Measurements from ENCODE around the gene ARL1.

Gene ARL1

DNA sequence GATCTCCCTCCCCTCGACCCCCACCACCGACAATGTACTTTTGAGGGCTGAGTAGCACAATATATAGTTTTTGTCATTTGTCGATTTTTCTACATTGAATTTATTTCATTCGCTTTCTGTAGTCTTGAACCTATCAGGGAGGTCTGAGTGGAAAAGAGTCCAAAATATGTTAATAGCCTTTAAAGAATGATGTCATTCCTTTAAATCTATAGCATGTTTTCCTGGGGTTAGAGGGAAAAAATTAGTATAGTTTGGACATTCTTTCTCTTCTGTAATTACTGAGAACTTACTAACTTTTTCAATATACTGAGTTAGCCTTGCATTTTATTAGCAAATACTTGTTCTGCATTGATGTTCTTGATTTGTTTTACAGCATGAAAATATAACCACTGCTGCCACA, 55.9 kb downstream of the ARL1 start:
- no peak for DNase-seq
- Mint-ChIP-seq H3K36me3 (ENCODE audit: low read depth) (peaks cover 67% of the 10 kb centered on the region), H3K27me3 (ENCODE audit: low read depth, poor library complexity) (no peaks in the 10 kb centered on the region), H3K4me3 (no peak overlapping the region), H3K27ac (no peak overlapping the region), H3K4me1 (no peaks in the 10 kb centered on the region), H3K9me3 (peaks cover 25% of the 10 kb centered on the region)
- TF ChIP-seq, protein P1, sequence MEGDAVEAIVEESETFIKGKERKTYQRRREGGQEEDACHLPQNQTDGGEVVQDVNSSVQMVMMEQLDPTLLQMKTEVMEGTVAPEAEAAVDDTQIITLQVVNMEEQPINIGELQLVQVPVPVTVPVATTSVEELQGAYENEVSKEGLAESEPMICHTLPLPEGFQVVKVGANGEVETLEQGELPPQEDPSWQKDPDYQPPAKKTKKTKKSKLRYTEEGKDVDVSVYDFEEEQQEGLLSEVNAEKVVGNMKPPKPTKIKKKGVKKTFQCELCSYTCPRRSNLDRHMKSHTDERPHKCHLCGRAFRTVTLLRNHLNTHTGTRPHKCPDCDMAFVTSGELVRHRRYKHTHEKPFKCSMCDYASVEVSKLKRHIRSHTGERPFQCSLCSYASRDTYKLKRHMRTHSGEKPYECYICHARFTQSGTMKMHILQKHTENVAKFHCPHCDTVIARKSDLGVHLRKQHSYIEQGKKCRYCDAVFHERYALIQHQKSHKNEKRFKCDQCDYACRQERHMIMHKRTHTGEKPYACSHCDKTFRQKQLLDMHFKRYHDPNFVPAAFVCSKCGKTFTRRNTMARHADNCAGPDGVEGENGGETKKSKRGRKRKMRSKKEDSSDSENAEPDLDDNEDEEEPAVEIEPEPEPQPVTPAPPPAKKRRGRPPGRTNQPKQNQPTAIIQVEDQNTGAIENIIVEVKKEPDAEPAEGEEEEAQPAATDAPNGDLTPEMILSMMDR (IDR thresholded peaks at IDR 0.05) = no peak

DNA sequence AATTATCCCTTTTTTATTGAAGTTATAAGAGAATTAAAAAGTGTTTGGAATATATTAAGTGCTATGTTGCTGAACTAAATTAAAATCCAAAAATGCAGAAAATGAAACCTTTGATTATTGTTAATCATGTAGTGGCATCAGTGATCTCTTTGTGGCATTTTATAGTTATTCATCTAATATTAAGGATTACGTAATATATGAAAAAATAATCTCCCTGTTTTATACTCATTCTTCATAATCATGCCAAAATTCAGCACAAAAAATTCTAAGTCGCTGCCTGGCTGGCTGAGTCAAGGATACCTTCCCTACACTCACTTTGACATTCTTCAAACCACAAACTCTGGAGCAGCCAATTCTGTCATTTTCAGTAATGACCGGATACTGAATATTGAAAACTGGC, 63.7 kb downstream of the ARL1 start:
- TF ChIP-seq, protein P1 (IDR thresholded peaks at IDR 0.05) = no peak
- Mint-ChIP-seq H3K9me3 (peaks cover 10% of the 10 kb centered on the region), H3K27ac (no peak overlapping the region), H3K4me1 (no peaks in the 10 kb centered on the region), H3K27me3 (ENCODE audit: low read depth, poor library complexity) (no peaks in the 10 kb centered on the region), H3K4me3 (no peak overlapping the region), H3K36me3 (ENCODE audit: low read depth) (peaks cover 61% of the 10 kb centered on the region)
- no peak for DNase-seq

Data from nephron progenitor cell (in vitro differentiated cells).